H1 (cell line): ENCODE measurements around the gene TMEM151B.

Experiments
- ATF2 ChIP-seq: IDR thresholded peaks from 2 replicates; pipeline ENCODE4 v1.6.1; 2012; ENCODE audit warnings: low read length, inconsistent platforms
- EP300 ChIP-seq, 2 experiments: IDR thresholded peaks; 1 replicate in 1 of 2; 2 replicates in 1 of 2; pipeline ENCODE4 v1.6.1; 2011 to 2012; ENCODE audit warnings: low read depth in 2 of 2, low read length in 2 of 2, mild to moderate bottlenecking in 2 of 2, borderline replicate concordance in 1 of 2, inconsistent platforms in 1 of 2, moderate library complexity in 1 of 2
- POLR2A ChIP-seq, 2 experiments: IDR thresholded peaks; 1 replicate in 1 of 2; 2 replicates in 1 of 2; pipeline ENCODE4 v1.6.1; 2011; ENCODE audit warnings: low read depth in 2 of 2, low read length in 2 of 2, mild to moderate bottlenecking in 2 of 2; ENCODE audit errors: control extremely low read depth in 1 of 2

GRCh38 chr6:44255105-44255808 lies 15.0 kb upstream of the TMEM151B start:
- no peak for TF ChIP-seq ATF2
- TF ChIP-seq EP300 (IDR thresholded peaks at IDR 0.05; ENCODE audit: borderline replicate concordance in 1 of 2, low read depth in 2 of 2, low read length in 2 of 2), result no peak
- peak in 1 of 2 experiments; percentile 56; a peak in 1 of 3 replicates for TF ChIP-seq POLR2A (IDR thresholded peaks at IDR 0.05; ENCODE audit: control extremely low read depth in 1 of 2, low read depth in 2 of 2, low read length in 2 of 2)
